NB4 (cell line): ENCODE measurements around the gene ILF2.

Experiments used
- DNase-seq: peaks from one replicate; pipeline ENCODE4 v3.0.0; 2010; ENCODE audit warnings: low read depth
- H3K4me3 ChIP-seq: one replicate; pipeline ENCODE4 v1.5.1; 2011; ENCODE audit warnings: mild to moderate bottlenecking, low read depth, low read length, moderate library complexity
- MYC ChIP-seq: IDR thresholded peaks from 2 replicates; pipeline ENCODE4 v1.6.1; 2011; ENCODE audit warnings: low read depth, low read length
- POLR2A ChIP-seq: IDR thresholded peaks from 2 replicates; pipeline ENCODE4 v1.6.1; 2011; ENCODE audit warnings: mild to moderate bottlenecking; ENCODE audit not compliant: insufficient read length; ENCODE audit errors: extremely low read depth
- TF ChIP-seq, protein P1 (sequence below): IDR thresholded peaks from one replicate; pipeline ENCODE4 v1.5.1; 2012; ENCODE audit warnings: low read depth, low read length
- TF ChIP-seq, protein P2 (sequence below): IDR thresholded peaks from 2 replicates; pipeline ENCODE4 v1.6.1; 2011; ENCODE audit warnings: low read depth, low read length

ILF2 gene

GRCh38 chr1:153649863-153650235 lies 20.9 kb downstream of the ILF2 start:
- peak; percentile 4 for TF ChIP-seq POLR2A
- TF ChIP-seq MYC: no peak; the same call in 1 of the 2 replicates
- DNase-seq: no peak
- H3K4me3 ChIP-seq: no peak overlapping the region

DNA sequence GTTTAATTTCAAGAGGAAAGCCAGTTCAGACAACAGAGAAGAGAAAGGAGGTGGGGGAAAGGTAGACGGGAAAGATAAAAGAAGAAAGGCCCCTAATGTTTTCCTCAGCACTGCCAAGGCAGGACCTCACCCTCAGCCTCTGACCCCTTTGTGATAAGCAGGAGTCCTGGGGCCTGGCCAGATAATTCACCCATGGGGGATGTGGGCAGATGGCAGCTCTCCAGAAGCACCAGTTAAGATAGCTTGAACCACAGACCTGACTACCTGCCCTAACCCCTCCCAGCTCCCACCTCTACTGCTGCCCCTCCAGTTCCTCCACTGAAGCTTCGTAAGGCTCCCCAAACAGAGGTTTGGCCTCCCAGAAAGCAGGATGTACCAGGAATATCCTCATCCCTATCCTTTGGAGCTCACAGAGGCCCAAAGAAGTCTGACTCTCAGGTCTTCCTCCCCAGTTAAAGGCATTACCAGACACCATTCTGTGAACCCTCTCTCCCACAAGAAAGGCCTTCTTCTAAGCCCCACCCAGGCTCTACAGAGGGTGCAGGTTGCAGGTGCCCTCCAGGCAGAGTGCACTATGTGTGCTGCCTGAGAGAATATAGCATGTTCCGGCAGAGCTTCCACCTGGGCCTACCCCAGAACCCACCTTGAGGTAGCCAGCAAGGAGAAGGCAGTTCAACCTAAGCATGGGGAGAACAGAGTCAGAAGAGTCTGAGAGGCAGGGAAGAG lies 21.5 kb downstream of the ILF2 start:
- TF ChIP-seq, protein P1, sequence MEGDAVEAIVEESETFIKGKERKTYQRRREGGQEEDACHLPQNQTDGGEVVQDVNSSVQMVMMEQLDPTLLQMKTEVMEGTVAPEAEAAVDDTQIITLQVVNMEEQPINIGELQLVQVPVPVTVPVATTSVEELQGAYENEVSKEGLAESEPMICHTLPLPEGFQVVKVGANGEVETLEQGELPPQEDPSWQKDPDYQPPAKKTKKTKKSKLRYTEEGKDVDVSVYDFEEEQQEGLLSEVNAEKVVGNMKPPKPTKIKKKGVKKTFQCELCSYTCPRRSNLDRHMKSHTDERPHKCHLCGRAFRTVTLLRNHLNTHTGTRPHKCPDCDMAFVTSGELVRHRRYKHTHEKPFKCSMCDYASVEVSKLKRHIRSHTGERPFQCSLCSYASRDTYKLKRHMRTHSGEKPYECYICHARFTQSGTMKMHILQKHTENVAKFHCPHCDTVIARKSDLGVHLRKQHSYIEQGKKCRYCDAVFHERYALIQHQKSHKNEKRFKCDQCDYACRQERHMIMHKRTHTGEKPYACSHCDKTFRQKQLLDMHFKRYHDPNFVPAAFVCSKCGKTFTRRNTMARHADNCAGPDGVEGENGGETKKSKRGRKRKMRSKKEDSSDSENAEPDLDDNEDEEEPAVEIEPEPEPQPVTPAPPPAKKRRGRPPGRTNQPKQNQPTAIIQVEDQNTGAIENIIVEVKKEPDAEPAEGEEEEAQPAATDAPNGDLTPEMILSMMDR: no peak
- TF ChIP-seq POLR2A (peak; percentile 29), MYC (no peak)
- TF ChIP-seq, protein P2, sequence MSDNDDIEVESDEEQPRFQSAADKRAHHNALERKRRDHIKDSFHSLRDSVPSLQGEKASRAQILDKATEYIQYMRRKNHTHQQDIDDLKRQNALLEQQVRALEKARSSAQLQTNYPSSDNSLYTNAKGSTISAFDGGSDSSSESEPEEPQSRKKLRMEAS: no peak
- DNase-seq: no peak
- H3K4me3 ChIP-seq: no peak overlapping the region

DNA sequence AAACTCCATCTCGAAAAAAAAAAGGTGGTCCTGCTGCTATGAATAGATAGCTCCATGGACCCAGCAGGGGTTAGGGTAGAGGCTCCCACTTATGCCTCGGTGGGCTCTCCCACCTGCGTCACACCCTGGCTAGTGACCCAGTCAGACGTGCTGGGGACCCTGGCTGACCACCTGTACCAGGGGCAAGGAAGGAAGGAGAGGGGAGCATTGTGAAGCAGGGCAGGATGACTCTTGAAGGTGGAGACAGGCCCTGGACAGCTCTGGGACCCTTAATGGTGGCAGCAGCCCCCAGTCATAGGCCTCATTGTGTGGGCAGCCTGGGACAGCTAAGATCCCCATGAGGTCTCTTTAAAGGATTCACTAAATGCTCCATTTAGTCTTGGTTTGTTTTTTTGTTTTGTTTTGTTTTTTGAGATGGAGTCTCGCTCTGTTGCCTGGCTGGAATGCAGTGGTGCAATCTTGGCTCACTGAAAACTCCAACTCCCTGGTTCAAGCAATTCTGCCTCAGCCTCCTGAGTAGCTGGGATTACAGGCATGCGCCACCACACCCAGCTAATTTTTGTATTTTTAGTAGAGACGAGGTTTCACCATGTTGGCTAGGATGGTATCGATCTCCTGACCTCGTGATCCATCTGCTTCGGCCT lies 22.7 kb downstream of the ILF2 start:
- DNase-seq: no peak
- no peak overlapping the region for H3K4me3 ChIP-seq
- TF ChIP-seq, protein P2: no peak
- no peak for TF ChIP-seq MYC
- TF ChIP-seq, protein P1: no peak
- TF ChIP-seq POLR2A: no peak

GRCh38 chr1:153647346-153647714 lies 23.5 kb downstream of the ILF2 start:
- no peak overlapping the region for H3K4me3 ChIP-seq
- TF ChIP-seq, protein P1: no peak
- TF ChIP-seq MYC (no peak), POLR2A (no peak)
- TF ChIP-seq, protein P2: no peak
- no peak for DNase-seq

DNA sequence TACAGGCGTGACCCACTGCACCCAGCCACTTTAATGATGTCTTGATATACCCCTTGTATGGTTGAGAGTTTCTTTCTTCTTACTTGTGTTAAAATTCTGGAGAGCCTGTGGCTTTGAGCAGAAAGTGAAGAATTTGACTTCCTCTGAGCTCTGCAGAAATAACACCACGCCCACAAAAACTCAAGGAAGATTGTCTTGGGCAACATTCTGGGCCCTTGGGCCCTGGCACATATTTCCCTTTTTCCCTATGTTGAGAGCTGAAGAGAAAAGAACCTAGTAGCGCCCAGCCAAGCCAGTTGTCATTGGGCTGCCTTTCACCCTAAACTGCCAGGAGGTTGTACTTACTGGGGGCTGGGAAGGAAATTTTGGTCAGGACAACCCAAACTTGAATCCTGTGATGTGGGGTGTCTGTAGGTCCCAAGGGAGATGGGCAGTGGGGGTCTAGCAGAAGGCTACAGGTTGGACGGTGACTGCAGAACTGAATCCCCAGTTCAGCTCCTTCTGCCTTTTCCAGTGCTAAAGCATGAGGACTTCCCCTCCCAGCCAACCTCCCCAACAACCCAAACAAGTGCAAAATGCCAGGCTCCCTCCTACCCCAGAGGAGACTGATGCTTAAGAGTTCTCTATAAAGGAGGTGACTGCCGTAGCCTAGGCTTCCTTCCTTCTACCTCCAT lies 24.0 kb downstream of the ILF2 start:
- peak; percentile 30 for DNase-seq
- TF ChIP-seq, protein P1: no peak
- no peak for TF ChIP-seq MYC
- TF ChIP-seq, protein P2: no peak
- TF ChIP-seq POLR2A: no peak
- H3K4me3 ChIP-seq: no peak overlapping the region

GRCh38 chr1:153643816-153644215 lies 27.0 kb downstream of the ILF2 start:
- no peak overlapping the region for H3K4me3 ChIP-seq
- TF ChIP-seq POLR2A: no peak
- no peak for TF ChIP-seq MYC
- TF ChIP-seq, protein P2: no peak
- TF ChIP-seq, protein P1: no peak
- DNase-seq: no peak
